K562 (cell line): ENCODE results near the gene DHRS3. TPM values are rescaled to one million over a fixed set of nuclear protein-coding genes. Genes with fewer than 3 reads are reported as not detected.

Experiments
- ATAC-seq: fragments of 200-7000 bp; cut with Tn5 transposase; 3 replicates; pipeline ENCODE4 v1.9.1; 2020; ENCODE audit warnings: moderate library complexity
- BruUV-seq: library from RNA; stranded (reverse); fragments of 400-500 nt; replicated peaks from 2 replicates; lab custom pipeline; 2021; lab: Mats Ljungman, UMichigan
- CTCF ChIA-PET: fragments of 300-600 bp; formaldehyde crosslinking; extraction: SDS; loops from one replicate; lab custom pipeline; 2021; ENCODE audit warnings: low intra/inter-chr PET ratio; lab: Yijun Ruan, JAX
- POLR2A ChIA-PET: fragments of 300-600, 350-650 bp; sonication (Branson Sonifier 250); formaldehyde crosslinking; extraction: SDS; loops from one replicate; lab custom pipeline; 2021; ENCODE audit warnings: antibody characterized with exemption, inconsistent platforms; lab: Yijun Ruan, JAX
- DNase-seq, 4 experiments: peaks; one replicate each; pipeline versions ENCODE4 v3.0.0 to v3.0.0-alpha.2; 2011 to 2018; ENCODE audit warnings: low spot score in 3 of 4, mixed read lengths in 3 of 4; ENCODE audit errors: extremely low read depth in 1 of 4
- FAIRE-seq: peaks from 2 replicates; lab custom pipeline; 2011; peaks lifted over from hg19 to GRCh38; lab: Jason Lieb, UNC
- H2AFZ ChIP-seq: 2 replicates; pipeline ENCODE4 v1.6.0; 2011; ENCODE audit warnings: low read depth, low read length, control low read depth, inconsistent platforms
- H3K27ac ChIP-seq: fragments of 200-600 bp; 3 replicates; pipeline ENCODE4 v1.8.0; 2011; ENCODE audit warnings: low read depth, mild to moderate bottlenecking, control low read depth, inconsistent platforms, low read length, moderate library complexity, mixed read lengths; ENCODE audit errors: extremely low read depth
- H3K27me3 ChIP-seq, 2 experiments: fragments of 300-600 bp in 1 of 2; 2 replicates in 1 of 2; 3 replicates in 1 of 2; pipeline versions ENCODE4 v1.6.0 to v1.8.0; 2011; ENCODE audit warnings: inconsistent platforms in 2 of 2, low read length in 2 of 2, mild to moderate bottlenecking in 1 of 2, mixed read lengths in 1 of 2, moderate library complexity in 1 of 2; ENCODE audit not compliant: control insufficient read depth in 2 of 2, insufficient read depth in 2 of 2
- H3K36me3 ChIP-seq: fragments of 300-600 bp; 3 replicates; pipeline ENCODE4 v1.8.0; 2011; ENCODE audit warnings: mild to moderate bottlenecking, low read length, inconsistent platforms; ENCODE audit not compliant: control insufficient read depth, insufficient read depth
- H3K4me1 ChIP-seq, 2 experiments: fragments of 200-600 bp in 1 of 2; replicated peaks in 1 of 2; 2 replicates in 1 of 2; 3 replicates in 1 of 2; pipeline versions ENCODE4 v1.5.1 to v1.8.0; 2011; ENCODE audit warnings: inconsistent platforms in 2 of 2, low read length in 2 of 2, mild to moderate bottlenecking in 1 of 2, mixed read lengths in 1 of 2, moderate library complexity in 1 of 2; ENCODE audit not compliant: control insufficient read depth in 2 of 2, insufficient read depth in 2 of 2
- H3K4me2 ChIP-seq: 2 replicates; pipeline ENCODE4 v1.6.1; 2011; ENCODE audit warnings: low read length, control low read depth, inconsistent platforms, mixed read lengths; ENCODE audit not compliant: insufficient read depth
- H3K4me3 ChIP-seq: fragments of 200-600 bp; sonication (generic), shearing (Covaris generic); 2 replicates; pipeline ENCODE4 v1.5.1; 2016; ENCODE audit warnings: control low read depth, inconsistent platforms
- H3K79me2 ChIP-seq: fragments of 200-600 bp; 3 replicates; pipeline ENCODE4 v1.8.0; 2011; ENCODE audit warnings: low read length, inconsistent platforms; ENCODE audit not compliant: control insufficient read depth, insufficient read depth
- H3K9ac ChIP-seq, 2 experiments: 2 replicates each; pipeline versions ENCODE4 v1.6.0 to v1.6.1; 2011; ENCODE audit warnings: low read depth in 2 of 2, low read length in 2 of 2, control low read depth in 1 of 2, inconsistent platforms in 1 of 2, mild to moderate bottlenecking in 1 of 2, mixed read lengths in 1 of 2; ENCODE audit not compliant: insufficient read depth in 1 of 2
- H3K9me1 ChIP-seq: one replicate; pipeline ENCODE4 v1.6.0; 2011; ENCODE audit warnings: inconsistent platforms, mild to moderate bottlenecking, low read length, moderate library complexity; ENCODE audit not compliant: control insufficient read depth, insufficient read depth
- H3K9me3 ChIP-seq: replicated peaks from 2 replicates; pipeline ENCODE4 v1.5.1; 2011; ENCODE audit warnings: low read depth, low read length, inconsistent platforms; ENCODE audit not compliant: control insufficient read depth, insufficient read depth
- H4K20me1 ChIP-seq: replicated peaks from 2 replicates; pipeline ENCODE4 v1.6.1; 2011; ENCODE audit warnings: low read length, inconsistent platforms, mixed read lengths; ENCODE audit not compliant: control insufficient read depth, insufficient read depth
- BCOR ChIP-seq: fragments of 450-650 bp; IDR thresholded peaks from 2 replicates; pipeline ENCODE4 v1.6.1; 2016
- MAX ChIP-seq: sonication (generic); formaldehyde crosslinking; IDR thresholded peaks from 2 replicates; pipeline ENCODE4 v1.9.0; 2022; ENCODE audit warnings: mild to moderate bottlenecking, missing genetic modification reagents
- MBD1 ChIP-seq: fragments of 250-450 bp; sonication (Bioruptor Pico); IDR thresholded peaks from 2 replicates; pipeline ENCODE4 v1.8.0; 2022; ENCODE audit warnings: inconsistent platforms
- MLX ChIP-seq, 2 experiments: fragments of 450-650 bp in 1 of 2; sonication (generic) in 1 of 2; formaldehyde crosslinking; conservative IDR thresholded peaks; 2 replicates each; pipeline versions ENCODE4 v1.4.0 to v1.8.1; 2020 to 2022; ENCODE audit warnings: mild to moderate bottlenecking in 1 of 2, missing genetic modification reagents in 1 of 2
- PCBP2 ChIP-seq: fragments of 200-400 bp; formaldehyde crosslinking; IDR thresholded peaks from 2 replicates; pipeline ENCODE4 v1.6.1; 2018; ENCODE audit warnings: low read length, low read depth, mild to moderate bottlenecking, moderate library complexity; ENCODE audit not compliant: poor library complexity, severe bottlenecking
- POLR2AphosphoS2 ChIP-seq: IDR thresholded peaks from 2 replicates; pipeline ENCODE4 v1.6.1; 2012; ENCODE audit warnings: low read length, improper control_type of control experiment
- RBM22 ChIP-seq: fragments of 200-400 bp; formaldehyde crosslinking; IDR thresholded peaks from 2 replicates; pipeline ENCODE4 v1.6.1; 2018; ENCODE audit warnings: low read length, low read depth; ENCODE audit not compliant: poor library complexity, severe bottlenecking
- SUPT5H ChIP-seq: fragments of 450-650 bp; IDR thresholded peaks from 2 replicates; pipeline ENCODE4 v1.6.1; 2016
- ZNF121 ChIP-seq: sonication (generic); formaldehyde crosslinking; conservative IDR thresholded peaks from 2 replicates; pipeline ENCODE4 v1.8.0; 2022; ENCODE audit warnings: missing genetic modification reagents
- ZNF431 ChIP-seq: sonication (generic); formaldehyde crosslinking; IDR thresholded peaks from 2 replicates; pipeline ENCODE4 v1.8.0; 2022; ENCODE audit warnings: mild to moderate bottlenecking, missing genetic modification reagents
- ZNF668 ChIP-seq: fragments of 250-450 bp; sonication (Bioruptor Pico); IDR thresholded peaks from 2 replicates; pipeline ENCODE4 v1.8.0; 2022; ENCODE audit warnings: mild to moderate bottlenecking, inconsistent platforms
- WGBS: fragments of 100-300 bp; shearing (Covaris generic); methylation state at CpG from one replicate; pipeline ENCODE4 v1.1.6; 2016; ENCODE audit warnings: low coverage, mixed read lengths; ENCODE audit not compliant: insufficient coverage; ENCODE audit errors: missing lambda C conversion rate; 5-methylcytosine and 5-hydroxymethylcytosine counted together
- in situ Hi-C: fragments of 300-500 bp; cut with MboI; formaldehyde crosslinking; loops from 4 replicates; pipeline ENCODE4 v1.15.0; 2018; ENCODE audit warnings: inconsistent platforms, mixed read lengths
- intact Hi-C: fragments of 100-400 bp; cut with micrococcal nuclease; formaldehyde crosslinking; loops from 2 replicates; pipeline ENCODE4 v1.14.2; 2022
- polyA plus RNA-seq, 8 experiments: library from polyadenylated mRNA; depleted of rRNA in 4 of 8; stranded (reverse) in 5 of 8; unstranded in 3 of 8; fragments of >200 nt; fragmentation: Nextera tagmentation in 2 of 8; fragmentation: Illumina TruSeq in 1 of 8; extraction: Ambion mirVana in 2 of 8; extraction: Trizol in 1 of 8; gene quantifications; 2 replicates each; pipeline versions ENCODE4 v1.2.1 to v1.2.3, GENCODE V29; 2011 to 2014; ENCODE audit warnings: inconsistent platforms in 1 of 8, missing spikeins in 1 of 8
- total RNA-seq, 7 experiments: library from RNA; depleted of rRNA in 6 of 7; stranded (reverse); fragments of >200 nt in 6 of 7; fragmentation: Illumina TruSeq in 2 of 7; extraction: Trizol in 2 of 7; gene quantifications; 2 replicates each; pipeline versions ENCODE4 v1.2.1 to v1.2.3, GENCODE V29; 2011 to 2021; ENCODE audit warnings: low replicate concordance in 1 of 7
- TF ChIP-seq, protein P1 (sequence below): fragments of 250-450 bp; sonication (Bioruptor Pico); IDR thresholded peaks from 2 replicates; pipeline ENCODE4 v1.4.0; 2020; ENCODE audit warnings: mild to moderate bottlenecking, moderate library complexity
- TF ChIP-seq, protein P2 (sequence below): fragments of 450-650 bp; IDR thresholded peaks from 2 replicates; pipeline ENCODE4 v1.6.1; 2016; ENCODE audit warnings: mild to moderate bottlenecking

DHRS3 gene
- total and polyA plus RNA-seq, 9 of the 15 experiments (the other 6 are each of a cell fraction or from before 2014, with no cell fraction given), result 21.0 to 116 (median 58.7) TPM

- no peak for DNase-seq
- 83% methylated on average over 18 of the region's 19 CpGs for WGBS
- Histone ChIP-seq H4K20me1 (no peaks in the 10 kb centered on the region), H3K9me1 (no peaks in the 10 kb centered on the region), H3K4me1 (peaks cover 28 to 48% of the 10 kb centered on the region in 2 experiments), H3K4me3 (no peak overlapping the region), H3K27me3 (no peaks in the 10 kb centered on the region), H3K9me3 (peaks cover 6% of the 10 kb centered on the region), H3K27ac (peak overlapping the region; percentile 28; the same call in 1 of the 3 replicates), H3K4me2 (no peak overlapping the region), H2AFZ (peak overlapping the region; percentile 30; the same call in 1 of the 2 replicates), H3K9ac (no peak overlapping the region), H3K79me2 (no peaks in the 10 kb centered on the region), H3K36me3 (no peaks in the 10 kb centered on the region)
- FAIRE-seq, result no peak
- intact Hi-C loops, result no loop called here
- ChIA-PET POLR2A (no interaction called here), CTCF (no interaction called here)
- no peak for ATAC-seq
- BruUV-seq, result no TSS peak
- in situ Hi-C loops, result no loop called here
- TF ChIP-seq MLX (CRISPR knock-in tag; conservative IDR thresholded peaks at IDR 0.05) (no peak), PCBP2 (no peak), ZNF121 (CRISPR knock-in tag) (peak; percentile 93), RBM22 (no peak), ZNF431 (CRISPR knock-in tag) (no peak), BCOR (peak; percentile 28; the same call in 1 of the 2 replicates), ZNF668 (CRISPR knock-in tag) (no peak), MBD1 (CRISPR knock-in tag) (no peak), POLR2AphosphoS2 (no peak), SUPT5H (no peak), MAX (peak; percentile 31; the same call in 1 of the 2 replicates)
- TF ChIP-seq, protein P1, sequence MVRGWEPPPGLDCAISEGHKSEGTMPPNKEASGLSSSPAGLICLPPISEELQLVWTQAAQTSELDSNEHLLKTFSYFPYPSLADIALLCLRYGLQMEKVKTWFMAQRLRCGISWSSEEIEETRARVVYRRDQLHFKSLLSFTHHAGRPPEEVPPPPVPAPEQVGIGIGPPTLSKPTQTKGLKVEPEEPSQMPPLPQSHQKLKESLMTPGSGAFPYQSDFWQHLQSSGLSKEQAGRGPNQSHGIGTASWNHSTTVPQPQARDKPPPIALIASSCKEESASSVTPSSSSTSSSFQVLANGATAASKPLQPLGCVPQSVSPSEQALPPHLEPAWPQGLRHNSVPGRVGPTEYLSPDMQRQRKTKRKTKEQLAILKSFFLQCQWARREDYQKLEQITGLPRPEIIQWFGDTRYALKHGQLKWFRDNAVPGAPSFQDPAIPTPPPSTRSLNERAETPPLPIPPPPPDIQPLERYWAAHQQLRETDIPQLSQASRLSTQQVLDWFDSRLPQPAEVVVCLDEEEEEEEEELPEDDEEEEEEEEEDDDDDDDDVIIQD, result no peak
- TF ChIP-seq, protein P2, sequence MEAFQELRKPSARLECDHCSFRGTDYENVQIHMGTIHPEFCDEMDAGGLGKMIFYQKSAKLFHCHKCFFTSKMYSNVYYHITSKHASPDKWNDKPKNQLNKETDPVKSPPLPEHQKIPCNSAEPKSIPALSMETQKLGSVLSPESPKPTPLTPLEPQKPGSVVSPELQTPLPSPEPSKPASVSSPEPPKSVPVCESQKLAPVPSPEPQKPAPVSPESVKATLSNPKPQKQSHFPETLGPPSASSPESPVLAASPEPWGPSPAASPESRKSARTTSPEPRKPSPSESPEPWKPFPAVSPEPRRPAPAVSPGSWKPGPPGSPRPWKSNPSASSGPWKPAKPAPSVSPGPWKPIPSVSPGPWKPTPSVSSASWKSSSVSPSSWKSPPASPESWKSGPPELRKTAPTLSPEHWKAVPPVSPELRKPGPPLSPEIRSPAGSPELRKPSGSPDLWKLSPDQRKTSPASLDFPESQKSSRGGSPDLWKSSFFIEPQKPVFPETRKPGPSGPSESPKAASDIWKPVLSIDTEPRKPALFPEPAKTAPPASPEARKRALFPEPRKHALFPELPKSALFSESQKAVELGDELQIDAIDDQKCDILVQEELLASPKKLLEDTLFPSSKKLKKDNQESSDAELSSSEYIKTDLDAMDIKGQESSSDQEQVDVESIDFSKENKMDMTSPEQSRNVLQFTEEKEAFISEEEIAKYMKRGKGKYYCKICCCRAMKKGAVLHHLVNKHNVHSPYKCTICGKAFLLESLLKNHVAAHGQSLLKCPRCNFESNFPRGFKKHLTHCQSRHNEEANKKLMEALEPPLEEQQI, result no peak
Measured at GRCh38 chr1:12532405-12533315, 85.3 kb downstream of the DHRS3 start.
